ENCODE measurements around the gene DESI1. TPM values are rescaled to one million over a fixed set of nuclear protein-coding genes. Genes with fewer than 3 reads are reported as not detected.

The DESI1 gene
- total and polyA plus RNA-seq, 2 of the 13 experiments (the other 11 are each of a cell fraction or from before 2014, with no cell fraction given) = 21.6 to 29.2 TPM

- Histone ChIP-seq H3K4me1 (ENCODE audit: insufficient read depth, low read length) (peaks cover 78% of the 10 kb centered on the region), H2AFZ (ENCODE audit: low read length) (no peak overlapping the region), H3K9ac (ENCODE audit: insufficient read depth, low read depth, low read length) (no peak overlapping the region), H3K4me3 (replicated peaks in 1 of 3; ENCODE audit: insufficient read depth in 1 of 3, low read depth in 2 of 3, low read length in 3 of 3) (no peak overlapping the region), H3K4me2 (ENCODE audit: low read depth, low read length) (no peak overlapping the region), H3K9me3 (ENCODE audit: low read length) (no peaks in the 10 kb centered on the region), H4K20me1 (ENCODE audit: insufficient read depth, low read length) (no peaks in the 10 kb centered on the region), H3K27me3 (ENCODE audit: control insufficient read depth in 1 of 2, insufficient read depth in 2 of 2, low read length in 2 of 2) (peaks cover 0 to 29% of the 10 kb centered on the region in 2 experiments; a peak in 3 of 5 replicates), H3K36me3 (replicated peaks in 1 of 2; ENCODE audit: control insufficient read depth in 1 of 2, insufficient read depth in 2 of 2, low read length in 2 of 2) (no peaks in the 10 kb centered on the region), H3K79me2 (ENCODE audit: insufficient read depth, low read length) (no peaks in the 10 kb centered on the region), H3K27ac (ENCODE audit: extremely low read length, insufficient read depth, low read length) (no peak overlapping the region)
- DNase-seq (ENCODE audit: low spot score) = no peak
- POLR2A ChIA-PET = interaction anchor here (1.0 to 2.2 kb wide), 4 partner anchors 11 to 27 kb away, joined by 3 to 11 read pairs (median 8); partner anchors contain the start of gene PMM1
- in situ Hi-C loops (cut with HindIII; ENCODE audit: extremely low pct_ligation_motif_present, low pct_unique_long_range_greater_than_20kb) = no loop called here
- CTCF ChIA-PET (ENCODE audit: low intra/inter-chr PET ratio, low total read pairs) = interaction anchor here (1.8 kb wide), 1 partner anchor 18 kb away, joined by 4 read pairs; the partner anchor contains the start of gene POLR3H
- no peak for FAIRE-seq
- TF ChIP-seq, protein P1, sequence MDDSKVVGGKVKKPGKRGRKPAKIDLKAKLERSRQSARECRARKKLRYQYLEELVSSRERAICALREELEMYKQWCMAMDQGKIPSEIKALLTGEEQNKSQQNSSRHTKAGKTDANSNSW (CRISPR knock-in tag; IDR thresholded peaks at IDR 0.05; ENCODE audit: borderline replicate concordance) = no peak
- TF ChIP-seq ZNF687 (CRISPR knock-in tag; IDR thresholded peaks at IDR 0.05) (no peak), HNF4A (CRISPR knock-in tag; IDR thresholded peaks at IDR 0.05) (no peak), ZBTB21 (CRISPR knock-in tag; IDR thresholded peaks at IDR 0.05) (no peak), ZNF446 (CRISPR knock-in tag; IDR thresholded peaks at IDR 0.05) (no peak), KMT2B (CRISPR knock-in tag; IDR thresholded peaks at IDR 0.05) (no peak), ZNF292 (CRISPR knock-in tag; IDR thresholded peaks at IDR 0.05; ENCODE audit: borderline replicate concordance, low read depth) (no peak), ZNF556 (CRISPR knock-in tag; IDR thresholded peaks at IDR 0.05; ENCODE audit: borderline replicate concordance) (no peak), ZSCAN21 (CRISPR knock-in tag; IDR thresholded peaks at IDR 0.05; ENCODE audit: borderline replicate concordance) (no peak), HIVEP1 (CRISPR knock-in tag; IDR thresholded peaks at IDR 0.05) (no peak), ZNF839 (CRISPR knock-in tag; IDR thresholded peaks at IDR 0.05; ENCODE audit: borderline replicate concordance) (no peak), PHF20 (CRISPR knock-in tag; IDR thresholded peaks at IDR 0.05) (no peak), NFATC3 (CRISPR knock-in tag; IDR thresholded peaks at IDR 0.05) (no peak)
- TF ChIP-seq, protein P2, sequence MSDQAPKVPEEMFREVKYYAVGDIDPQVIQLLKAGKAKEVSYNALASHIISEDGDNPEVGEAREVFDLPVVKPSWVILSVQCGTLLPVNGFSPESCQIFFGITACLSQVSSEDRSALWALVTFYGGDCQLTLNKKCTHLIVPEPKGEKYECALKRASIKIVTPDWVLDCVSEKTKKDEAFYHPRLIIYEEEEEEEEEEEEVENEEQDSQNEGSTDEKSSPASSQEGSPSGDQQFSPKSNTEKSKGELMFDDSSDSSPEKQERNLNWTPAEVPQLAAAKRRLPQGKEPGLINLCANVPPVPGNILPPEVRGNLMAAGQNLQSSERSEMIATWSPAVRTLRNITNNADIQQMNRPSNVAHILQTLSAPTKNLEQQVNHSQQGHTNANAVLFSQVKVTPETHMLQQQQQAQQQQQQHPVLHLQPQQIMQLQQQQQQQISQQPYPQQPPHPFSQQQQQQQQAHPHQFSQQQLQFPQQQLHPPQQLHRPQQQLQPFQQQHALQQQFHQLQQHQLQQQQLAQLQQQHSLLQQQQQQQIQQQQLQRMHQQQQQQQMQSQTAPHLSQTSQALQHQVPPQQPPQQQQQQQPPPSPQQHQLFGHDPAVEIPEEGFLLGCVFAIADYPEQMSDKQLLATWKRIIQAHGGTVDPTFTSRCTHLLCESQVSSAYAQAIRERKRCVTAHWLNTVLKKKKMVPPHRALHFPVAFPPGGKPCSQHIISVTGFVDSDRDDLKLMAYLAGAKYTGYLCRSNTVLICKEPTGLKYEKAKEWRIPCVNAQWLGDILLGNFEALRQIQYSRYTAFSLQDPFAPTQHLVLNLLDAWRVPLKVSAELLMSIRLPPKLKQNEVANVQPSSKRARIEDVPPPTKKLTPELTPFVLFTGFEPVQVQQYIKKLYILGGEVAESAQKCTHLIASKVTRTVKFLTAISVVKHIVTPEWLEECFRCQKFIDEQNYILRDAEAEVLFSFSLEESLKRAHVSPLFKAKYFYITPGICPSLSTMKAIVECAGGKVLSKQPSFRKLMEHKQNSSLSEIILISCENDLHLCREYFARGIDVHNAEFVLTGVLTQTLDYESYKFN (CRISPR knock-in tag; conservative IDR thresholded peaks at IDR 0.05) = no peak
- intact Hi-C loops (cut with micrococcal nuclease; ENCODE audit: unreplicated experiment) = no loop called here
- no TSS peak for BruUV-seq (replicated peaks)
- ATAC-seq = 0 out of 3 replicates have a peak, but pooled peaks have one; percentile 7
- WGBS (ENCODE audit: low lambda C conversion rate) = 63% methylated on average over 2 of the region's 4 CpGs
These were observed 58.4 kb downstream of the DESI1 start for GRCh38 chr22:41562461-41562860.

Measured in HepG2 (cell line).